ENCODE results near the gene ADAMTS18.

ADAMTS18 gene

DNA sequence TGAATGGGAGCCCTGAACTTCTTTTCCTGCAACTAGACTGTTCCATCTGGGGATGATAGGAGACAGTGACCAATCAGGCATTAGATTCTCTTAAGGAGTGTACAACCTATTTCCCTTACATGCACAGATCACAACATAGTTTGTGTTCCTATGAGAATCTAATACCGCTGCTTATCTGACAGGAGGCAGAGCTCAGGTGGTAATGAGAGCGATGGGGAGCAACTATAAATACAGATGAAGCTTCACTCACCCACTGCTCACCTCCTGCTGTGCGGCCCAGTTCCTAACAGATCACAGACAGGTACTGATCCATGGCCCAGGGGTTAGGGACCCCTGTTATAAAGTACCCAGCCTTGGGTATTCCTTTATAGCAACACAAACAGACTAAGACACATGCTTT, 17.4 kb upstream of the ADAMTS18 start:
- Histone ChIP-seq H3K79me2 (ENCODE audit: control insufficient read depth, insufficient read depth, low read length) (no peaks in the 10 kb centered on the region), H3K27ac (ENCODE audit: low read depth, low read length) (no peak overlapping the region), H3K4me3 (ENCODE audit: low read length) (no peak overlapping the region), H4K8ac (ENCODE audit: low read depth, low read length) (no peak overlapping the region), H2AK5ac (ENCODE audit: low read length) (no peak overlapping the region), H3K36me3 (ENCODE audit: control insufficient read depth, insufficient read depth, low read length) (no peaks in the 10 kb centered on the region), H2BK120ac (ENCODE audit: low read depth, low read length) (no peak overlapping the region), H3K9ac (ENCODE audit: low read length) (no peak overlapping the region), H3K27me3 (ENCODE audit: insufficient read depth, low read length, poor library complexity) (no peaks in the 10 kb centered on the region), H3K4me1 (ENCODE audit: control insufficient read depth, low read depth, low read length) (no peaks in the 10 kb centered on the region), H3K79me1 (ENCODE audit: low read length) (no peaks in the 10 kb centered on the region), H3K18ac (ENCODE audit: low read length) (no peak overlapping the region), H3K56ac (ENCODE audit: low read length) (no peak overlapping the region), H4K5ac (ENCODE audit: low read length) (no peak overlapping the region), H2BK15ac (replicated peaks; ENCODE audit: low read depth) (no peak overlapping the region), H3K23ac (ENCODE audit: low read length) (no peak overlapping the region), H2BK5ac (ENCODE audit: low read length) (no peak overlapping the region), H3K4me2 (ENCODE audit: low read length) (no peak overlapping the region), H3K4ac (ENCODE audit: low read depth, low read length) (no peak overlapping the region)
- no CpG with 5 or more reads among the region's 3 CpGs for WGBS (ENCODE audit: extremely low coverage, insufficient coverage, low lambda C conversion rate)
- no peak for DNase-seq

DNA sequence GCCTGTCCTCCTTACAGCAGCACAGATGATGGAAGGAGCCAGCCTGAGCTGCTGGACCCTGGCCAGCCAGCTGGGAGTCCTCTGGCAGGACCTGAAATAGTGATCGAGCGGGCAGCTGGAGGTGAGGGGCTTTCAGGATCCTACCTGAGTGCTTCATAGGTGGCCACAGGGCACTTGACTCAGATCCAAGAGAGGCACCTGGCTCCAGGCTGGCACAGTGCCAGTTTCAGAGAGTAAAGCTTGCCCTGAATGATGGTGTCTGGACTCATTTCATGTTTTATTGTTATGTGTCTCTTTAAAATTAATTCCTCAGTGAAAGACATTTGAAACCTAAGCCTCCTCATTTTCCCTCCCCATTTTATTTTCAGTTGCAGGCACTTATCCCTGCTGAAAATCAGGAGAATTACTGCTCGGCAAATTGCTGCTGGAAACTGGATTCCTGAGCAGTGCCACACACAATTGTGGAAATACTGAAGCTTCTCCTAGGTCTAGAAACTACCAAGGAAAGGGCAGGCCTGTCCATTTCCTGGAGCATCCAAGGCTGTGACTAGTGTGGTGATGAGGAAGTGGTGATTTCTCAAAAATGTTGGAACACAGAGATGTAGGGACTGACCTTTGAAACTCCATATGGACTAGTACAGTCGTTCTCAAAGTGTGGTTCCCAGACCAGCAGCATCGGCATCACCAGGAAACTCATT, 16.1 kb upstream of the ADAMTS18 start:
- no peak overlapping the region for H4K8ac ChIP-seq (ENCODE audit: low read depth, low read length)
- no peaks in the 10 kb centered on the region for H3K79me1 ChIP-seq (ENCODE audit: low read length)
- no peak overlapping the region for H2BK120ac ChIP-seq (ENCODE audit: low read depth, low read length)
- no peak overlapping the region for H2AK5ac ChIP-seq (ENCODE audit: low read length)
- H2BK5ac ChIP-seq (ENCODE audit: low read length), result no peak overlapping the region
- H3K27ac ChIP-seq (ENCODE audit: low read depth, low read length), result no peak overlapping the region
- H3K27me3 ChIP-seq (ENCODE audit: insufficient read depth, low read length, poor library complexity), result no peaks in the 10 kb centered on the region
- no peak overlapping the region for H3K4ac ChIP-seq (ENCODE audit: low read depth, low read length)
- no peak overlapping the region for H3K4me2 ChIP-seq (ENCODE audit: low read length)
- no peaks in the 10 kb centered on the region for H3K4me1 ChIP-seq (ENCODE audit: control insufficient read depth, low read depth, low read length)
- H3K18ac ChIP-seq (ENCODE audit: low read length), result no peak overlapping the region
- H3K36me3 ChIP-seq (ENCODE audit: control insufficient read depth, insufficient read depth, low read length), result no peaks in the 10 kb centered on the region
- no peak overlapping the region for H3K9ac ChIP-seq (ENCODE audit: low read length)
- no peak overlapping the region for H2BK15ac ChIP-seq (replicated peaks; ENCODE audit: low read depth)
- no peak overlapping the region for H3K56ac ChIP-seq (ENCODE audit: low read length)
- no peak for DNase-seq
- H4K5ac ChIP-seq (ENCODE audit: low read length), result no peak overlapping the region
- no CpG with 5 or more reads among the region's 5 CpGs for WGBS (ENCODE audit: extremely low coverage, insufficient coverage, low lambda C conversion rate)
- H3K79me2 ChIP-seq (ENCODE audit: control insufficient read depth, insufficient read depth, low read length), result no peaks in the 10 kb centered on the region
- H3K4me3 ChIP-seq (ENCODE audit: low read length), result no peak overlapping the region
- H3K23ac ChIP-seq (ENCODE audit: low read length), result no peak overlapping the region

GRCh38 chr16:77449208-77449607, 14.4 kb upstream of the ADAMTS18 start:
- Histone ChIP-seq H3K4me1 (ENCODE audit: control insufficient read depth, low read depth, low read length) (no peaks in the 10 kb centered on the region), H2AK5ac (ENCODE audit: low read length) (no peak overlapping the region), H3K4me3 (ENCODE audit: low read length) (no peak overlapping the region), H3K56ac (ENCODE audit: low read length) (no peak overlapping the region), H3K4me2 (ENCODE audit: low read length) (no peak overlapping the region), H3K23ac (ENCODE audit: low read length) (no peak overlapping the region), H3K18ac (ENCODE audit: low read length) (no peak overlapping the region), H2BK15ac (replicated peaks; ENCODE audit: low read depth) (no peak overlapping the region), H3K79me2 (ENCODE audit: control insufficient read depth, insufficient read depth, low read length) (no peaks in the 10 kb centered on the region), H3K36me3 (ENCODE audit: control insufficient read depth, insufficient read depth, low read length) (no peaks in the 10 kb centered on the region), H2BK120ac (ENCODE audit: low read depth, low read length) (no peak overlapping the region), H3K27ac (ENCODE audit: low read depth, low read length) (no peak overlapping the region), H3K27me3 (ENCODE audit: insufficient read depth, low read length, poor library complexity) (no peaks in the 10 kb centered on the region), H4K8ac (ENCODE audit: low read depth, low read length) (no peak overlapping the region), H3K79me1 (ENCODE audit: low read length) (no peaks in the 10 kb centered on the region), H3K9ac (ENCODE audit: low read length) (no peak overlapping the region), H2BK5ac (ENCODE audit: low read length) (no peak overlapping the region), H3K4ac (ENCODE audit: low read depth, low read length) (no peak overlapping the region), H4K5ac (ENCODE audit: low read length) (no peak overlapping the region)
- DNase-seq, result no peak

- no CpG with 5 or more reads among the region's 2 CpGs for WGBS (ENCODE audit: extremely low coverage, insufficient coverage, low lambda C conversion rate)
- no peak for DNase-seq
- H2BK5ac ChIP-seq (ENCODE audit: low read length), result no peak overlapping the region
- no peaks in the 10 kb centered on the region for H3K79me1 ChIP-seq (ENCODE audit: low read length)
- no peaks in the 10 kb centered on the region for H3K4me1 ChIP-seq (ENCODE audit: control insufficient read depth, low read depth, low read length)
- H2BK15ac ChIP-seq (replicated peaks; ENCODE audit: low read depth), result no peak overlapping the region
- H3K27ac ChIP-seq (ENCODE audit: low read depth, low read length), result no peak overlapping the region
- H3K18ac ChIP-seq (ENCODE audit: low read length), result no peak overlapping the region
- H3K9ac ChIP-seq (ENCODE audit: low read length), result no peak overlapping the region
- no peak overlapping the region for H4K8ac ChIP-seq (ENCODE audit: low read depth, low read length)
- no peaks in the 10 kb centered on the region for H3K36me3 ChIP-seq (ENCODE audit: control insufficient read depth, insufficient read depth, low read length)
- no peak overlapping the region for H2AK5ac ChIP-seq (ENCODE audit: low read length)
- no peak overlapping the region for H3K56ac ChIP-seq (ENCODE audit: low read length)
- H3K4me2 ChIP-seq (ENCODE audit: low read length), result no peak overlapping the region
- H2BK120ac ChIP-seq (ENCODE audit: low read depth, low read length), result no peak overlapping the region
- H4K5ac ChIP-seq (ENCODE audit: low read length), result no peak overlapping the region
- no peak overlapping the region for H3K23ac ChIP-seq (ENCODE audit: low read length)
- H3K79me2 ChIP-seq (ENCODE audit: control insufficient read depth, insufficient read depth, low read length), result no peaks in the 10 kb centered on the region
- H3K4me3 ChIP-seq (ENCODE audit: low read length), result no peak overlapping the region
- no peaks in the 10 kb centered on the region for H3K27me3 ChIP-seq (ENCODE audit: insufficient read depth, low read length, poor library complexity)
- H3K4ac ChIP-seq (ENCODE audit: low read depth, low read length), result no peak overlapping the region
Measured at GRCh38 chr16:77445324-77445723, 10.5 kb upstream of the ADAMTS18 start.

- Histone ChIP-seq H4K8ac (ENCODE audit: low read depth, low read length) (no peak overlapping the region), H3K4ac (ENCODE audit: low read depth, low read length) (no peak overlapping the region), H3K4me3 (ENCODE audit: low read length) (no peak overlapping the region), H3K79me1 (ENCODE audit: low read length) (no peaks in the 10 kb centered on the region), H4K5ac (ENCODE audit: low read length) (no peak overlapping the region), H3K36me3 (ENCODE audit: control insufficient read depth, insufficient read depth, low read length) (no peaks in the 10 kb centered on the region), H2BK5ac (ENCODE audit: low read length) (no peak overlapping the region), H2AK5ac (ENCODE audit: low read length) (no peak overlapping the region), H3K18ac (ENCODE audit: low read length) (no peak overlapping the region), H3K56ac (ENCODE audit: low read length) (no peak overlapping the region), H3K4me2 (ENCODE audit: low read length) (no peak overlapping the region), H2BK15ac (replicated peaks; ENCODE audit: low read depth) (no peak overlapping the region), H3K9ac (ENCODE audit: low read length) (no peak overlapping the region), H3K23ac (ENCODE audit: low read length) (no peak overlapping the region), H3K79me2 (ENCODE audit: control insufficient read depth, insufficient read depth, low read length) (no peaks in the 10 kb centered on the region), H3K27me3 (ENCODE audit: insufficient read depth, low read length, poor library complexity) (no peaks in the 10 kb centered on the region), H3K4me1 (ENCODE audit: control insufficient read depth, low read depth, low read length) (no peaks in the 10 kb centered on the region), H3K27ac (ENCODE audit: low read depth, low read length) (no peak overlapping the region), H2BK120ac (ENCODE audit: low read depth, low read length) (no peak overlapping the region)
- WGBS (ENCODE audit: extremely low coverage, insufficient coverage, low lambda C conversion rate), result no CpG with 5 or more reads among the region's 1 CpG
- no peak for DNase-seq
Measured at GRCh38 chr16:77444147-77444460, 9.3 kb upstream of the ADAMTS18 start.

DNA sequence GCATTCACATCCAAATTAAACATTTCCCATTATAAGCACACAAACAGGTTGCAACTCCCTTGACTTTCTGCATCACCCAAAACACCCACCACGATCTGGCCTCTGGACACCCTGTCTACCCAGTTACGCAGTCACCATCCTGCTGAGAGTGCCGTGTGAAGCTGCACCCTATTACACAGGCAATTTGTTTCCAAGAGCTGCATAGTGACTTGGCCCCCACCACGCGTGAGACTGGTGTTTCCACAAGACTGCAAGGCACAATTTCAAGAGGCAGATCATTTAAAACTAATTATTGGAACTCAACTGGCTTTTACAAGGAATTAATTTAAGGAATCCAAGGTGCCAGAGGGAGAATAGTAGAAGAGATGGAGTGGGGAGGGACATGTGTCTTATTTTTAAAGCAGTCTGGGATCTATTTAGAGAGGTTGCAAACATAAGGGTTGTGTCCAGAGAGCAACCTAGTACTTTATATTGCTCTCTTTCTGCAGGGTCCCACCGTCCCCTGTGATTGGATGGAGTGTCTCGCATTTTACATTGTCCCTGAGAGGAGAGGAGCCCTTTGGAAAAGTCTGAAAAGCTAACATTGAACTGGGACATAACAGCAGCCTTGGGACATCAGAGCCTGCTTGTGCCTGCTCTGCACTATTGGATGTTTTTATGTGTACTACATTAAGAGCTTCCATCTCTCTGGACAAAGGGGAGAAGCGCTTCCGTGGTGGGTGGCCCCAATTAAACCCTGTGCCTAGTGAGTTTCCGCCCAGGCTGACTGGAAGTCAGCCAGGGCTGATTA, 8.7 kb upstream of the ADAMTS18 start:
- Histone ChIP-seq H3K79me2 (ENCODE audit: control insufficient read depth, insufficient read depth, low read length) (no peaks in the 10 kb centered on the region), H3K79me1 (ENCODE audit: low read length) (no peaks in the 10 kb centered on the region), H4K8ac (ENCODE audit: low read depth, low read length) (no peak overlapping the region), H3K27ac (ENCODE audit: low read depth, low read length) (no peak overlapping the region), H3K56ac (ENCODE audit: low read length) (no peak overlapping the region), H3K4me3 (ENCODE audit: low read length) (no peak overlapping the region), H4K5ac (ENCODE audit: low read length) (no peak overlapping the region), H2BK5ac (ENCODE audit: low read length) (no peak overlapping the region), H3K4ac (ENCODE audit: low read depth, low read length) (no peak overlapping the region), H2BK15ac (replicated peaks; ENCODE audit: low read depth) (no peak overlapping the region), H2BK120ac (ENCODE audit: low read depth, low read length) (no peak overlapping the region), H3K9ac (ENCODE audit: low read length) (no peak overlapping the region), H3K18ac (ENCODE audit: low read length) (no peak overlapping the region), H2AK5ac (ENCODE audit: low read length) (no peak overlapping the region), H3K4me2 (ENCODE audit: low read length) (no peak overlapping the region), H3K27me3 (ENCODE audit: insufficient read depth, low read length, poor library complexity) (no peaks in the 10 kb centered on the region), H3K23ac (ENCODE audit: low read length) (no peak overlapping the region), H3K36me3 (ENCODE audit: control insufficient read depth, insufficient read depth, low read length) (no peaks in the 10 kb centered on the region), H3K4me1 (ENCODE audit: control insufficient read depth, low read depth, low read length) (peaks cover under 1% of the 10 kb centered on the region)
- WGBS (ENCODE audit: extremely low coverage, insufficient coverage, low lambda C conversion rate), result no CpG with 5 or more reads among the region's 10 CpGs
- DNase-seq, result no peak
